Suppressor macrophage treated with lipopolysaccharide for 4 hours (primary cell): ENCODE data around the gene A2M.
A peak's percentile ranks its signal among the peaks of the same experiment; 100 is the strongest.
"Not testable (repeated sequence)": the region's sequence is repeated elsewhere in the genome, so short reads cannot be mapped to it uniquely, and the experiment has no call there.

ENCODE experiments used
- DNase-seq: peaks from one replicate; pipeline ENCODE4 v3.0.0-alpha.2; 2020

A2M gene

GRCh38 chr12:9115731-9116559 lies at the start of gene A2M:
A2M (minus strand) TSS chr12:9115919; CDS start chr12:9115849, 70 bp downstream.
- DNase-seq: peak; percentile 65

GRCh38 chr12:9163392-9163791 lies 47.7 kb upstream of the A2M start:
- DNase-seq: no peak

- peak; percentile 45 for DNase-seq
These were observed 40.4 kb upstream of the A2M start for GRCh38 chr12:9156119-9156518.

GRCh38 chr12:9149372-9149771 lies 33.7 kb upstream of the A2M start:
- DNase-seq: no peak

- peak; percentile 56 for DNase-seq
These were observed 33.2 kb upstream of the A2M start for GRCh38 chr12:9148926-9149325.

GRCh38 chr12:9147461-9147860 lies 31.7 kb upstream of the A2M start:
- DNase-seq: peak; percentile 81

GRCh38 chr12:9144730-9145106 lies 29.0 kb upstream of the A2M start:
- DNase-seq: peak; percentile 58

GRCh38 chr12:9143929-9144729 lies 28.4 kb upstream of the A2M start:
- peak; percentile 23 for DNase-seq

GRCh38 chr12:9143137-9143536 lies 27.4 kb upstream of the A2M start:
- DNase-seq: no peak

GRCh38 chr12:9139588-9140290 lies 24.0 kb upstream of the A2M start:
- DNase-seq: not testable (repeated sequence)

- no peak for DNase-seq
These were observed 20.2 kb upstream of the A2M start for GRCh38 chr12:9135903-9136310.

- no peak for DNase-seq
These were observed 19.4 kb upstream of the A2M start for GRCh38 chr12:9134981-9135628.

- DNase-seq: no peak
These were observed 17.6 kb upstream of the A2M start for GRCh38 chr12:9133216-9133916.

- no peak for DNase-seq
These were observed 16.4 kb upstream of the A2M start for GRCh38 chr12:9132008-9132535.

GRCh38 chr12:9130244-9130643 lies 14.5 kb upstream of the A2M start:
- DNase-seq: no peak

GRCh38 chr12:9127936-9128663 lies 12.4 kb upstream of the A2M start:
- no peak for DNase-seq

- no peak for DNase-seq
These were observed 11.8 kb upstream of the A2M start for GRCh38 chr12:9127484-9127883.

- DNase-seq: no peak
These were observed 8.8 kb upstream of the A2M start for GRCh38 chr12:9124383-9125031.

GRCh38 chr12:9123781-9124382 lies 8.2 kb upstream of the A2M start:
- no peak for DNase-seq

- no peak for DNase-seq
These were observed 6.4 kb upstream of the A2M start for GRCh38 chr12:9122091-9122609.
